DND-41 (cell line): ENCODE results near the gene STK24.

ENCODE experiments used
- ATAC-seq: fragments of 200-7000 bp; cut with Tn5 transposase; 3 replicates; pipeline ENCODE4 v1.9.1; 2021; ENCODE audit warnings: low read depth; ENCODE audit not compliant: insufficient read depth
- DNase-seq: peaks from one replicate; pipeline ENCODE4 v3.0.0-alpha.2; 2020
- H2AFZ ChIP-seq: 2 replicates; pipeline ENCODE4 v1.6.0; 2012; ENCODE audit warnings: low read depth, low read length
- H3K27ac ChIP-seq: 2 replicates; pipeline ENCODE4 v1.5.1; 2012; ENCODE audit warnings: low read length, inconsistent platforms
- H3K27me3 ChIP-seq: fragments of 200-600 bp; sonication (generic); 2 replicates; pipeline ENCODE4 v1.6.0; 2012; ENCODE audit warnings: low read length, mild to moderate bottlenecking, inconsistent platforms; ENCODE audit not compliant: insufficient read depth, poor library complexity
- H3K36me3 ChIP-seq: 2 replicates; pipeline ENCODE4 v1.5.1; 2012; ENCODE audit warnings: low read length, inconsistent platforms; ENCODE audit not compliant: insufficient read depth
- H3K4me1 ChIP-seq: 2 replicates; pipeline ENCODE4 v1.5.1; 2012; ENCODE audit warnings: mild to moderate bottlenecking, low read length; ENCODE audit not compliant: insufficient read depth
- H3K4me2 ChIP-seq: 2 replicates; pipeline ENCODE4 v1.6.0; 2012; ENCODE audit warnings: mild to moderate bottlenecking, moderate library complexity, low read length, inconsistent platforms; ENCODE audit not compliant: insufficient read depth
- H3K4me3 ChIP-seq, 2 experiments: fragments of 200-600 bp in 1 of 2; shearing (Covaris generic) in 1 of 2; 2 replicates each; pipeline ENCODE4 v1.5.1; 2012 to 2016; ENCODE audit warnings: inconsistent platforms in 2 of 2, low read length in 2 of 2, mild to moderate bottlenecking in 2 of 2, low read depth in 1 of 2, moderate library complexity in 1 of 2
- H3K79me2 ChIP-seq: 2 replicates; pipeline ENCODE4 v1.6.0; 2012; ENCODE audit warnings: low read length, inconsistent platforms; ENCODE audit not compliant: insufficient read depth
- H3K9ac ChIP-seq: 2 replicates; pipeline ENCODE4 v1.6.0; 2012; ENCODE audit warnings: low read depth, mild to moderate bottlenecking, inconsistent platforms, low read length, moderate library complexity
- H3K9me3 ChIP-seq: 2 replicates; pipeline ENCODE4 v1.5.1; 2012; ENCODE audit warnings: low read length, moderate library complexity, mild to moderate bottlenecking, inconsistent platforms; ENCODE audit not compliant: insufficient read depth, severe bottlenecking
- H4K20me1 ChIP-seq: 2 replicates; pipeline ENCODE4 v1.6.0; 2012; ENCODE audit warnings: low read length; ENCODE audit not compliant: insufficient read depth
- EZH2 ChIP-seq: IDR thresholded peaks from 3 replicates; pipeline ENCODE4 v1.6.1; 2012; ENCODE audit warnings: borderline replicate concordance, low read depth, mild to moderate bottlenecking, moderate library complexity, low read length, inconsistent platforms; ENCODE audit not compliant: severe bottlenecking
- TF ChIP-seq, protein P1 (sequence below): IDR thresholded peaks from 2 replicates; pipeline ENCODE4 v1.5.1; 2012; ENCODE audit warnings: borderline replicate concordance, low read length, moderate library complexity, mild to moderate bottlenecking; ENCODE audit not compliant: poor library complexity, severe bottlenecking; ENCODE audit errors: extremely low read depth

STK24 gene

DNA sequence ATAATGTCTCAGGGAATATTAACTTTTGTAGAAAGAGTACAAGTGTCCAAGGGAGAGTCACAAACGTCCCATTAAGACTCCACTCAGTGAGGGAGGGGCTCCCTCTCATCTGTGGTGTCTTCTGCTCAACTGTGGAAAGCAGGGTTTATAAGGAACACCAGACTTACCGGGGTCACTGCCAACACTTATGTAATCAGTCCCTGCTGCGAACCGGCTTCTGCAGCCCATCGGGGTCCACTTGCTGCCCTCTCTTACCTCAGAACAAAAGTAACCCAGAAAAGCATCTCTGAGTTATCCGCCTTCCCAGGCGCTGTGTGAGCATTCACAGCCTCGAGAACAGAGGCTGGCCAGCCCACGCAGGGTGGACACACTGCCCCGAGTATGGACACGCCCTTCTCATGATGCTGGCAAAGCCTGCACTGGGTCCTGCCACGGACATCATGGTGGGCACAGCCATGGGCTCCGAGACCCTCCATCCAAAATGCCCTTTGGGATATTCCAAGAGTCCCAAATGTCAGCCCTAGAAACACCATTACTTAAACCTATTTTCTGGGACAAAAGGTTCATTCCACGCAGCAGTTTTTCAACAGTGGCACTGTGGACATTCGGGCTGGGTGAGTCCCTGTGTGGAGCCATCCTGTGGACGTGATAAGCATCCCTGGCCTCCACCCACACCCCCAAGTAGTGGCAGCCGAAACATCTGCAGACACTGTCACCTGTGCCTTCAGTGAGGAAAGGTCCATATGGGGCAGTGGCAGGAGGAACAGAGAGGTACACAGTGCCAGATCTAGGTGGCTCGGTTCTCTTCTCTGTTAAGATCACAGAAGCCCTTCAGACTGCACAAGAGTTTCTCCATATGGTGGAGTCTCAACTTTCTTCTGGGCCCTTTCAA is 63.9 kb downstream of the STK24 start:
- H3K27ac ChIP-seq: no peak overlapping the region
- no peak overlapping the region for H2AFZ ChIP-seq
- no peak overlapping the region for H3K4me2 ChIP-seq
- H4K20me1 ChIP-seq: peaks cover 40% of the 10 kb centered on the region
- no peak overlapping the region for H3K4me3 ChIP-seq
- TF ChIP-seq, protein P1, sequence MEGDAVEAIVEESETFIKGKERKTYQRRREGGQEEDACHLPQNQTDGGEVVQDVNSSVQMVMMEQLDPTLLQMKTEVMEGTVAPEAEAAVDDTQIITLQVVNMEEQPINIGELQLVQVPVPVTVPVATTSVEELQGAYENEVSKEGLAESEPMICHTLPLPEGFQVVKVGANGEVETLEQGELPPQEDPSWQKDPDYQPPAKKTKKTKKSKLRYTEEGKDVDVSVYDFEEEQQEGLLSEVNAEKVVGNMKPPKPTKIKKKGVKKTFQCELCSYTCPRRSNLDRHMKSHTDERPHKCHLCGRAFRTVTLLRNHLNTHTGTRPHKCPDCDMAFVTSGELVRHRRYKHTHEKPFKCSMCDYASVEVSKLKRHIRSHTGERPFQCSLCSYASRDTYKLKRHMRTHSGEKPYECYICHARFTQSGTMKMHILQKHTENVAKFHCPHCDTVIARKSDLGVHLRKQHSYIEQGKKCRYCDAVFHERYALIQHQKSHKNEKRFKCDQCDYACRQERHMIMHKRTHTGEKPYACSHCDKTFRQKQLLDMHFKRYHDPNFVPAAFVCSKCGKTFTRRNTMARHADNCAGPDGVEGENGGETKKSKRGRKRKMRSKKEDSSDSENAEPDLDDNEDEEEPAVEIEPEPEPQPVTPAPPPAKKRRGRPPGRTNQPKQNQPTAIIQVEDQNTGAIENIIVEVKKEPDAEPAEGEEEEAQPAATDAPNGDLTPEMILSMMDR: no peak
- no peak for TF ChIP-seq EZH2
- DNase-seq (no peak), ATAC-seq (no peak)
- H3K79me2 ChIP-seq: peaks cover 99% of the 10 kb centered on the region
- H3K4me1 ChIP-seq: no peaks in the 10 kb centered on the region
- no peaks in the 10 kb centered on the region for H3K27me3 ChIP-seq
- no peaks in the 10 kb centered on the region for H3K9me3 ChIP-seq
- H3K36me3 ChIP-seq: peaks cover 37% of the 10 kb centered on the region
- H3K9ac ChIP-seq: no peak overlapping the region

DNA sequence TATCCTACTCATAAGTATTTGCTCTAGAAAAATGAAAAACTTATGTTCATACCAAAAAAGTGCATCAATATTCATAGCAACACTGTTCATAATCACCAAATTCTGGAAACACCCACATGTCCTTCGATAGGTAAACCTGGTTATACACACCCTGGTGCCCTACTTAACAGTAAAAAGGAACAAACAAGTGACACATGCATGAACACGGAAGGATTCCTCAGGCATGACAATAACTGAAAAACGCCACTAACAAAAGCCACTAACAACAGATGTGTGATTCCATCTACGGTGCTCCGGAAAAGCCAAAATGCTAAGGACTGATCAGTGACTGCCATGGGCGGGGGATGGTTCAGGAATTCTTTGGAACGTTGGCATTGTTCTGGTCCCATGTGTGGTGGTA is 65.5 kb downstream of the STK24 start:
- Histone ChIP-seq H3K9ac (no peak overlapping the region), H3K27me3 (no peaks in the 10 kb centered on the region), H4K20me1 (peaks cover 47% of the 10 kb centered on the region), H3K36me3 (peaks cover 28% of the 10 kb centered on the region), H2AFZ (no peak overlapping the region), H3K9me3 (no peaks in the 10 kb centered on the region), H3K4me1 (no peaks in the 10 kb centered on the region), H3K4me3 (no peak overlapping the region), H3K27ac (no peak overlapping the region), H3K4me2 (no peak overlapping the region), H3K79me2 (peaks cover 99% of the 10 kb centered on the region)
- DNase-seq (no peak), ATAC-seq (no peak)
- TF ChIP-seq, protein P1: no peak
- TF ChIP-seq EZH2: no peak

DNA sequence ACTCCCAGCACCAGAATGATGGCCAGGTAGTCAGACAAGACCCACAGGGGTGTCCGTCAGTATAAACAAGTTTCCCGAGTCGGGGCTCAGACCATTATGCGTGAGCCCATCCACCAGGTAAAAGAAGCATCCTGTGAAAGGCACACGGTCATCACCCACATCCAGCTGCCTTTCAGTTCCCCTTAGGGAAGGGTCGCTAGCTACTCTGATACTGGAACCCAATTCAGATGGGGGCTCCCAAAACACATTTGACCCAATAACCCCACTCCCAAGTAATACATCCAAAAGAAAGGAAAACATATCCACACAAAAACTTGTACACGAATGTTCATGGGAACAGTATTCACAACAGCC is 66.8 kb downstream of the STK24 start:
- Histone ChIP-seq H3K79me2 (peaks cover 99% of the 10 kb centered on the region), H3K9ac (no peak overlapping the region), H3K4me1 (no peaks in the 10 kb centered on the region), H3K27me3 (no peaks in the 10 kb centered on the region), H2AFZ (no peak overlapping the region), H3K36me3 (peaks cover 21% of the 10 kb centered on the region), H3K4me3 (no peak overlapping the region), H3K4me2 (no peak overlapping the region), H3K9me3 (no peaks in the 10 kb centered on the region), H4K20me1 (peaks cover 53% of the 10 kb centered on the region), H3K27ac (no peak overlapping the region)
- DNase-seq: no peak
- no peak for ATAC-seq
- TF ChIP-seq, protein P1: no peak
- TF ChIP-seq EZH2: no peak
